ENCODE measurements around the gene TSPAN14.

- TF ChIP-seq EZH2 (IDR thresholded peaks at IDR 0.05; ENCODE audit: low read depth, low read length, severe bottlenecking), result no peak
- no peak for TF ChIP-seq NRF1 (IDR thresholded peaks at IDR 0.05; ENCODE audit: low read depth, low read length)
- TF ChIP-seq, protein P1, sequence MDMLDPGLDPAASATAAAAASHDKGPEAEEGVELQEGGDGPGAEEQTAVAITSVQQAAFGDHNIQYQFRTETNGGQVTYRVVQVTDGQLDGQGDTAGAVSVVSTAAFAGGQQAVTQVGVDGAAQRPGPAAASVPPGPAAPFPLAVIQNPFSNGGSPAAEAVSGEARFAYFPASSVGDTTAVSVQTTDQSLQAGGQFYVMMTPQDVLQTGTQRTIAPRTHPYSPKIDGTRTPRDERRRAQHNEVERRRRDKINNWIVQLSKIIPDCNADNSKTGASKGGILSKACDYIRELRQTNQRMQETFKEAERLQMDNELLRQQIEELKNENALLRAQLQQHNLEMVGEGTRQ (IDR thresholded peaks at IDR 0.05; ENCODE audit: low read length), result no peak
These were observed 64.8 kb downstream of the TSPAN14 start for GRCh38 chr10:80518807-80519360.
